HEK293 (cell line): Measurements from ENCODE around the gene MTMR6.

Experiments
- CTCF ChIA-PET: fragments of 350-600 bp; formaldehyde crosslinking; extraction: SDS; loops from one replicate; lab custom pipeline; 2021; ENCODE audit warnings: antibody characterized with exemption; lab: Yijun Ruan, JAX
- POLR2A ChIA-PET: fragments of 300-600 bp; formaldehyde crosslinking; extraction: SDS; loops from one replicate; lab custom pipeline; 2020; ENCODE audit warnings: antibody characterized with exemption, inconsistent platforms; lab: Yijun Ruan, JAX
- H3K27ac ChIP-seq: fragments of 200-500 bp; sonication (Bioruptor generic); 2 replicates; pipeline ENCODE4 v1.5.1; 2014; ENCODE audit warnings: low read depth, low read length, control low read depth, inconsistent platforms; ENCODE audit errors: extremely low read depth
- H3K36me3 ChIP-seq, 2 experiments: fragments of 200-500 bp in 1 of 2; sonication (Bioruptor generic) in 1 of 2; 1 replicate in 1 of 2; 2 replicates in 1 of 2; pipeline ENCODE4 v1.5.1; 2014 to 2017; ENCODE audit warnings: inconsistent platforms in 2 of 2, low read length in 2 of 2; ENCODE audit not compliant: control insufficient read depth in 2 of 2, insufficient read depth in 1 of 2
- H3K4me1 ChIP-seq: fragments of 200-500 bp; sonication (Bioruptor generic); 2 replicates; pipeline ENCODE4 v1.5.1; 2014; ENCODE audit warnings: mild to moderate bottlenecking, low read length, inconsistent platforms; ENCODE audit not compliant: control insufficient read depth, insufficient read depth
- H3K4me3 ChIP-seq: 2 replicates; pipeline ENCODE4 v1.5.1; 2011; ENCODE audit warnings: low read depth, mild to moderate bottlenecking, control low read depth, low read length, moderate library complexity
- H3K9me3 ChIP-seq: fragments of 200-500 bp; sonication (Bioruptor generic); 2 replicates; pipeline ENCODE4 v1.5.1; 2014; ENCODE audit warnings: low read depth, low read length, inconsistent platforms; ENCODE audit not compliant: control insufficient read depth, insufficient read depth
- ATF2 ChIP-seq: fragments of 450-650 bp; formaldehyde crosslinking; IDR thresholded peaks from 2 replicates; pipeline ENCODE4 v1.5.1; 2016; ENCODE audit warnings: missing biosample characterization, missing genetic modification characterization, low read depth
- BCL11A ChIP-seq: fragments of 450-650 bp; formaldehyde crosslinking; IDR thresholded peaks from 2 replicates; pipeline ENCODE4 v1.5.1; 2016; ENCODE audit warnings: low read depth, missing biosample characterization, missing genetic modification characterization
- CTCF ChIP-seq: fragments of 450-650 bp; formaldehyde crosslinking; IDR thresholded peaks from 2 replicates; pipeline ENCODE4 v1.5.1; 2016; ENCODE audit warnings: missing biosample characterization, missing genetic modification characterization
- HOXC10 ChIP-seq: sonication (generic); formaldehyde crosslinking; IDR thresholded peaks from 2 replicates; pipeline ENCODE4 v1.8.1; 2023; ENCODE audit warnings: mild to moderate bottlenecking, missing genetic modification reagents
- KLF1 ChIP-seq: fragments of 450-650 bp; formaldehyde crosslinking; IDR thresholded peaks from 2 replicates; pipeline ENCODE4 v1.5.1; 2016; ENCODE audit warnings: missing biosample characterization, missing genetic modification characterization
- KLF17 ChIP-seq: fragments of 450-650 bp; formaldehyde crosslinking; IDR thresholded peaks from 2 replicates; pipeline ENCODE4 v1.5.1; 2016; ENCODE audit warnings: missing biosample characterization, missing genetic modification characterization
- KLF8 ChIP-seq: fragments of 450-650 bp; formaldehyde crosslinking; IDR thresholded peaks from 2 replicates; pipeline ENCODE4 v1.5.1; 2016; ENCODE audit warnings: missing biosample characterization, missing genetic modification characterization
- PBX3 ChIP-seq: sonication (generic); formaldehyde crosslinking; IDR thresholded peaks from 2 replicates; pipeline ENCODE4 v1.8.1; 2022; ENCODE audit warnings: mild to moderate bottlenecking, moderate library complexity, missing genetic modification reagents
- PRDM2 ChIP-seq: fragments of 450-650 bp; formaldehyde crosslinking; IDR thresholded peaks from 2 replicates; pipeline ENCODE4 v1.5.1; 2016; ENCODE audit warnings: missing biosample characterization, missing genetic modification characterization, borderline replicate concordance
- SETDB1 ChIP-seq: IDR thresholded peaks from one replicate; pipeline ENCODE4 v1.6.1; 2017; ENCODE audit warnings: mild to moderate bottlenecking, low read length, moderate library complexity, mixed read lengths; ENCODE audit not compliant: insufficient read length
- ZFP37 ChIP-seq: fragments of 450-650 bp; formaldehyde crosslinking; IDR thresholded peaks from 2 replicates; pipeline ENCODE4 v1.5.1; 2016; ENCODE audit warnings: missing biosample characterization, missing genetic modification characterization
- ZNF114 ChIP-seq: fragments of 450-650 bp; formaldehyde crosslinking; IDR thresholded peaks from 2 replicates; pipeline ENCODE4 v1.5.0; 2017; ENCODE audit warnings: missing biosample characterization, missing genetic modification characterization
- ZNF132 ChIP-seq: fragments of 450-650 bp; formaldehyde crosslinking; IDR thresholded peaks from 2 replicates; pipeline ENCODE4 v1.5.1; 2017; ENCODE audit warnings: missing biosample characterization, missing genetic modification characterization, borderline replicate concordance
- ZNF24 ChIP-seq: fragments of 450-650 bp; formaldehyde crosslinking; IDR thresholded peaks from 2 replicates; pipeline ENCODE4 v1.5.1; 2016; ENCODE audit warnings: missing biosample characterization, missing genetic modification characterization
- ZNF354C ChIP-seq: fragments of 450-650 bp; formaldehyde crosslinking; IDR thresholded peaks from 2 replicates; pipeline ENCODE4 v1.5.1; 2016; ENCODE audit warnings: missing biosample characterization, missing genetic modification characterization, low read depth, borderline replicate concordance
- ZNF37A ChIP-seq: fragments of 450-650 bp; IDR thresholded peaks from 2 replicates; pipeline ENCODE4 v1.5.1; 2018; ENCODE audit warnings: missing biosample characterization, missing genetic modification characterization
- ZNF488 ChIP-seq: fragments of 450-650 bp; formaldehyde crosslinking; IDR thresholded peaks from 2 replicates; pipeline ENCODE4 v1.5.1; 2016; ENCODE audit warnings: missing biosample characterization, missing genetic modification characterization
- ZNF529 ChIP-seq: fragments of 450-650 bp; formaldehyde crosslinking; IDR thresholded peaks from 2 replicates; pipeline ENCODE4 v1.5.1; 2017; ENCODE audit warnings: missing genetic modification characterization, missing biosample characterization; ENCODE audit not compliant: insufficient replicate concordance
- ZNF544 ChIP-seq: fragments of 450-650 bp; formaldehyde crosslinking; IDR thresholded peaks from 2 replicates; pipeline ENCODE4 v1.5.0; 2017; ENCODE audit warnings: missing biosample characterization, missing genetic modification characterization
- ZNF560 ChIP-seq: fragments of 450-650 bp; formaldehyde crosslinking; IDR thresholded peaks from 2 replicates; pipeline ENCODE4 v1.5.1; 2017; ENCODE audit warnings: missing biosample characterization, missing genetic modification characterization, borderline replicate concordance
- ZNF580 ChIP-seq: fragments of 450-650 bp; formaldehyde crosslinking; IDR thresholded peaks from 2 replicates; pipeline ENCODE4 v1.5.1; 2016; ENCODE audit warnings: missing biosample characterization, missing genetic modification characterization
- ZNF660 ChIP-seq: fragments of 450-650 bp; IDR thresholded peaks from 2 replicates; pipeline ENCODE4 v1.5.1; 2018; ENCODE audit warnings: missing biosample characterization, mild to moderate bottlenecking, missing genetic modification characterization
- ZNF747 ChIP-seq: fragments of 450-650 bp; formaldehyde crosslinking; IDR thresholded peaks from 2 replicates; pipeline ENCODE4 v1.5.1; 2016; ENCODE audit warnings: missing biosample characterization, missing genetic modification characterization
- TF ChIP-seq, protein P1 (sequence below): fragments of 450-650 bp; formaldehyde crosslinking; IDR thresholded peaks from 2 replicates; pipeline ENCODE4; 2016; ENCODE audit warnings: missing biosample characterization, missing genetic modification characterization

MTMR6 gene

GRCh38 chr13:25276748-25277147 lies 10.5 kb downstream of the MTMR6 start:
- Histone ChIP-seq H3K36me3 (peaks cover 4 to 6% of the 10 kb centered on the region in 2 experiments), H3K4me1 (no peaks in the 10 kb centered on the region)
- POLR2A ChIA-PET = no interaction called here
- CTCF ChIA-PET = no interaction called here
- TF ChIP-seq ZNF544 (tag by site-specific recombination) (no peak), ZNF529 (tag by site-specific recombination) (no peak), ZNF560 (no peak), ZFP37 (tag by site-specific recombination) (no peak), ZNF488 (tag by site-specific recombination) (no peak), KLF17 (tag by site-specific recombination) (no peak), PBX3 (CRISPR knock-in tag) (no peak), KLF1 (no peak), BCL11A (no peak), ATF2 (tag by site-specific recombination) (no peak), ZNF132 (no peak), CTCF (no peak), ZNF354C (tag by site-specific recombination) (no peak), ZNF747 (tag by site-specific recombination) (no peak), ZNF24 (tag by site-specific recombination) (no peak), ZNF114 (no peak)
- TF ChIP-seq, protein P1, sequence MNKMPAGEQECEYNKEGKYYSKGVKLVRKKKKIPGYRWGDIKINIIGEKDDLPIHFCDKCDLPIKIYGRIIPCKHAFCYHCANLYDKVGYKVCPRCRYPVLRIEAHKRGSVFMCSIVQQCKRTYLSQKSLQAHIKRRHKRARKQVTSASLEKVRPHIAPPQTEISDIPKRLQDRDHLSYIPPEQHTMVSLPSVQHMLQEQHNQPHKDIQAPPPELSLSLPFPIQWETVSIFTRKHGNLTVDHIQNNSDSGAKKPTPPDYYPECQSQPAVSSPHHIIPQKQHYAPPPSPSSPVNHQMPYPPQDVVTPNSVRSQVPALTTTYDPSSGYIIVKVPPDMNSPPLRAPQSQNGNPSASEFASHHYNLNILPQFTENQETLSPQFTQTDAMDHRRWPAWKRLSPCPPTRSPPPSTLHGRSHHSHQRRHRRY (tag by site-specific recombination) = no peak
- TF ChIP-seq, all 188 proteins: peak for 0
- H3K4me3 ChIP-seq = no peak overlapping the region
- no peaks in the 10 kb centered on the region for H3K9me3 ChIP-seq
- no peak overlapping the region for H3K27ac ChIP-seq

DNA sequence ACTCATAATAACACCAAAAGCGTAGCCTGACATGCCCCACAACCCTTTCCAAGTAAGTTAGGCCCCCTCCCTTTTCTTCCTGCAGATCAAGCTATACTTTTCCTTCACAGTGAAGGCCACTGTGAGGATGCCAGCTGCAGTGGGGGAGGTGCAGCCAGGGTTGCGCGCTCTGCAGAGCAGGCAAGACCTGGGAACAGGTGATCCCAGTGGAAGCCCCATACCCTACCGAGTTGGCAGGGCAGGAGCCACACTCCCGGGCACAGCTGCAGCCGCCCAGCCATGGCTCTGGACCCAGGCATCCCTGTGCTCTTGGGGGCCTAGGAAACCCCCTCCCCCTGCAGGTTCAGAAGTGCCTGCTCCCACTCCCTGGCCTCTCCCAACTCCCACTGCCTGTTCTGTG lies 18.7 kb downstream of the MTMR6 start:
- CTCF ChIA-PET = no interaction called here
- POLR2A ChIA-PET = no interaction called here
- H3K36me3 ChIP-seq = peaks cover 3 to 38% of the 10 kb centered on the region in 2 experiments
- H3K9me3 ChIP-seq = no peaks in the 10 kb centered on the region
- no peaks in the 10 kb centered on the region for H3K4me1 ChIP-seq
- H3K4me3 ChIP-seq = no peak overlapping the region
- H3K27ac ChIP-seq = no peak overlapping the region
- no peak for TF ChIP-seq ZNF660 (tag by site-specific recombination)
- no peak for TF ChIP-seq ZNF37A (tag by site-specific recombination)
- TF ChIP-seq KLF8 = no peak
- no peak for TF ChIP-seq SETDB1
- no peak for TF ChIP-seq ZNF580
- no peak for TF ChIP-seq PRDM2 (tag by site-specific recombination)
- TF ChIP-seq HOXC10 (CRISPR knock-in tag) = no peak
